ENCODE measurements around the gene ADRA1B.

DNA sequence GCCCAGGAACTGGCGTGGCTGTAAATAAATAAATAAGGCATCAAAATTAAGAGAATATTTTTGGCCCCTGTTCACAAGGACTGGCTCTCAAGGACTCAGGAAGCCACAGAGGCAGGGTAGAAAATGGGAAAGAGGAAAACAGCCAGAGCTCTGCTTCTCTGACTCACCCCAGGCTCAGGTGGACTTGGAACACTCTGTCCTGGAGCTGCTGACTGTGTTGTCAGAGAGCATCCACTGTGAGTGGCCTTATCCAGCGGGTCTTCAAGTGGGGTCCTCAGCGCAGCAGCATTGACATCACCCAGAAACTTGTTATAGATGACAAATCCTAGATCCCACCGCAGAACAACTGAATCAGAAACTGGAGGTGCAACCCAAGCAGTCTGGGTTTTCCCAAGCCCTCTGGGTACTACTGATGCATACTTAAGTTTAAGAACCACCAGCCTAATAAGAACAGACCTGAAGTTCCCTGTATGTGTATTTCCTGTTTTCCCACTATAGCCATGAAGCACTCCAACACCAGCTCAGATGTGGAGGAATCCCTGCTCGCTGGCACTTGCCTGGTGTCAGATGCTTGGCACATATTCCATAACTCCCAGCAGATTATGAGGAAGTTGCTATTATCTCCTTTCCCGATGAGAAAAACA, 20.5 kb downstream of the ADRA1B start:
- TF ChIP-seq CBX5 (IDR thresholded peaks at IDR 0.05; ENCODE audit: low read depth, low read length) (no peak), RBBP5 (IDR thresholded peaks at IDR 0.05; ENCODE audit: borderline replicate concordance, low read depth, low read length) (no peak), PHF8 (conservative IDR thresholded peaks at IDR 0.05; ENCODE audit: low read depth, low read length) (no peak), SUZ12 (IDR thresholded peaks at IDR 0.05; ENCODE audit: low read length) (no peak), CHD2 (IDR thresholded peaks at IDR 0.05; ENCODE audit: low read length) (no peak), CTBP2 (IDR thresholded peaks at IDR 0.05; ENCODE audit: borderline replicate concordance, insufficient read depth, insufficient read length, low read length) (no peak)
